Thyroid gland (tissue), 4 donors: Measurements from ENCODE around the gene IGF2R.

Experiments
- POLR2A ChIP-seq, 2 donors: fragments of 450-650 bp; IDR thresholded peaks; one replicate each; pipeline ENCODE4 v1.6.1; 2017; ENCODE audit warnings: antibody characterized with exemption in 2 of 2, mild to moderate bottlenecking in 2 of 2, moderate library complexity in 1 of 2
- TF ChIP-seq, protein P1 (sequence below), 6 experiments: fragments of 200-600 bp in 3 of 6; fragments of 450-650 bp in 3 of 6; sonication (generic) in 3 of 6; IDR thresholded peaks; one replicate each; pipeline ENCODE4 v1.5.1; 2016 to 2019; ENCODE audit warnings: antibody characterized with exemption in 6 of 6, mild to moderate bottlenecking in 2 of 6, inconsistent platforms in 1 of 6, moderate library complexity in 1 of 6

DNA sequence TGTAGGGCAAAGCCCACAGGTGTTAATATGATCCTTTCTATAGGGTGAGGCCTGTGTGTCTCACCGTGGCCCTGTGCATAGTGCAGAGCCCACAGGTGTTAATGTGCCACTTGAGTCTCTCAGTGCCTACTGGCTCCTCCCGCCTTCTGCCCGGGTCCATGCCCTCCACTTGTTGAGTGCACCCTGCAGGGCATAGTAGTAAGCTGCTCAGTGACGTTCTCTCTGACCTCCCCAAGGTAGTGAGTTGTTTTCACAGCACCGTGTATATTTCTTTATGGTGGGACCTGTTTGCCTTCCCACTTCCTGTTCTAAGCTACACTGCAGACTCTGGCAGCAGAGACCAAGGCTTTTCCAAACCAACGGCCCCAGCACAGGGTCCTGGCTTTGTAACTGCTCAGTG is 88.2 kb downstream of the IGF2R start:
- TF ChIP-seq, protein P1, sequence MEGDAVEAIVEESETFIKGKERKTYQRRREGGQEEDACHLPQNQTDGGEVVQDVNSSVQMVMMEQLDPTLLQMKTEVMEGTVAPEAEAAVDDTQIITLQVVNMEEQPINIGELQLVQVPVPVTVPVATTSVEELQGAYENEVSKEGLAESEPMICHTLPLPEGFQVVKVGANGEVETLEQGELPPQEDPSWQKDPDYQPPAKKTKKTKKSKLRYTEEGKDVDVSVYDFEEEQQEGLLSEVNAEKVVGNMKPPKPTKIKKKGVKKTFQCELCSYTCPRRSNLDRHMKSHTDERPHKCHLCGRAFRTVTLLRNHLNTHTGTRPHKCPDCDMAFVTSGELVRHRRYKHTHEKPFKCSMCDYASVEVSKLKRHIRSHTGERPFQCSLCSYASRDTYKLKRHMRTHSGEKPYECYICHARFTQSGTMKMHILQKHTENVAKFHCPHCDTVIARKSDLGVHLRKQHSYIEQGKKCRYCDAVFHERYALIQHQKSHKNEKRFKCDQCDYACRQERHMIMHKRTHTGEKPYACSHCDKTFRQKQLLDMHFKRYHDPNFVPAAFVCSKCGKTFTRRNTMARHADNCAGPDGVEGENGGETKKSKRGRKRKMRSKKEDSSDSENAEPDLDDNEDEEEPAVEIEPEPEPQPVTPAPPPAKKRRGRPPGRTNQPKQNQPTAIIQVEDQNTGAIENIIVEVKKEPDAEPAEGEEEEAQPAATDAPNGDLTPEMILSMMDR (IDR thresholded peaks at IDR 0.05), result no peak
- no peak for TF ChIP-seq POLR2A (IDR thresholded peaks at IDR 0.05)
